ENCODE results near the gene ADCY3. TPM values are rescaled to one million over a fixed set of nuclear protein-coding genes. Genes with fewer than 3 reads are reported as not detected.
A peak's percentile ranks its signal among the peaks of the same experiment; 100 is the strongest.

Gene ADCY3
- total and polyA plus RNA-seq, 2 donors from 2014 or later: 21.1 to 44.6 TPM

- H3K27me3 ChIP-seq (ENCODE audit: control insufficient read depth, insufficient read depth, low read length): no peaks in the 10 kb centered on the region
- H3K27ac ChIP-seq (ENCODE audit: low read depth in 2 of 2, low read length in 2 of 2): no peak overlapping the region
- H3K36me3 ChIP-seq (ENCODE audit: control insufficient read depth in 2 of 3, insufficient read depth in 3 of 3, low read length in 3 of 3): no peaks in the 10 kb centered on the region
- DNase-seq (peak; percentile 36 to 56 (median 36)), FAIRE-seq (no peak)
- TF ChIP-seq CTCF (IDR thresholded peaks at IDR 0.05; ENCODE audit: borderline replicate concordance, extremely low read depth, insufficient read depth): no peak
- intact Hi-C loops (cut with DNase I): no loop called here
- no peak overlapping the region for H3K4me3 ChIP-seq (ENCODE audit: low read length in 3 of 3)
- no peaks in the 10 kb centered on the region for H3K9me3 ChIP-seq (ENCODE audit: control insufficient read depth in 2 of 3, insufficient read depth in 1 of 3, low read length in 3 of 3)
- H3K4me1 ChIP-seq (ENCODE audit: control insufficient read depth in 2 of 3, insufficient read depth in 2 of 3, low read depth in 1 of 3, low read length in 3 of 3): no peaks in the 10 kb centered on the region
- H3K9ac ChIP-seq (ENCODE audit: low read length in 3 of 3): no peak overlapping the region
Measured at GRCh38 chr2:24832931-24833701, 86.9 kb downstream of the ADCY3 start.

- no peak for FAIRE-seq
- H3K9ac ChIP-seq (ENCODE audit: low read length in 3 of 3): no peak overlapping the region
Measured at GRCh38 chr2:24832521-24832920, 87.5 kb downstream of the ADCY3 start.

GRCh38 chr2:24832073-24832461 is 88.0 kb downstream of the ADCY3 start:
- H3K36me3 ChIP-seq (ENCODE audit: control insufficient read depth in 2 of 3, insufficient read depth in 3 of 3, low read length in 3 of 3): no peaks in the 10 kb centered on the region
- H3K27ac ChIP-seq (ENCODE audit: low read depth in 2 of 2, low read length in 2 of 2): no peak overlapping the region
- no peaks in the 10 kb centered on the region for H3K9me3 ChIP-seq (ENCODE audit: control insufficient read depth in 2 of 3, insufficient read depth in 1 of 3, low read length in 3 of 3)
- H3K9ac ChIP-seq (ENCODE audit: low read length in 3 of 3): no peak overlapping the region
- no peak overlapping the region for H3K4me3 ChIP-seq (ENCODE audit: low read length in 3 of 3)
- H3K27me3 ChIP-seq (ENCODE audit: control insufficient read depth, insufficient read depth, low read length): no peaks in the 10 kb centered on the region
- intact Hi-C loops (cut with DNase I): no loop called here
- peaks cover 0 to 6% (median 5%) of the 10 kb centered on the region in 3 donors for H3K4me1 ChIP-seq (ENCODE audit: control insufficient read depth in 2 of 3, insufficient read depth in 2 of 3, low read depth in 1 of 3, low read length in 3 of 3)
- TF ChIP-seq CTCF (IDR thresholded peaks at IDR 0.05; ENCODE audit: borderline replicate concordance, extremely low read depth, insufficient read depth): no peak
- FAIRE-seq: no peak
- DNase-seq: peak in 4 of 5 donors; percentile 40 to 68 (median 49)

More at GRCh38 chr2:24832521-24832920, 87.5 kb downstream of the ADCY3 start:
- H3K27ac ChIP-seq (ENCODE audit: low read depth in 2 of 2, low read length in 2 of 2): no peak overlapping the region
- H3K4me3 ChIP-seq (ENCODE audit: low read length in 3 of 3): no peak overlapping the region
- DNase-seq: peak; percentile 30 to 51 (median 41)
- H3K4me1 ChIP-seq (ENCODE audit: control insufficient read depth in 2 of 3, insufficient read depth in 2 of 3, low read depth in 1 of 3, low read length in 3 of 3): peaks cover 0 to 3% (median 3%) of the 10 kb centered on the region in 3 donors
- intact Hi-C loops (cut with DNase I): no loop called here
- no peak for TF ChIP-seq CTCF (IDR thresholded peaks at IDR 0.05; ENCODE audit: borderline replicate concordance, extremely low read depth, insufficient read depth)
- no peaks in the 10 kb centered on the region for H3K27me3 ChIP-seq (ENCODE audit: control insufficient read depth, insufficient read depth, low read length)
- no peaks in the 10 kb centered on the region for H3K36me3 ChIP-seq (ENCODE audit: control insufficient read depth in 2 of 3, insufficient read depth in 3 of 3, low read length in 3 of 3)
- H3K9me3 ChIP-seq (ENCODE audit: control insufficient read depth in 2 of 3, insufficient read depth in 1 of 3, low read length in 3 of 3): no peaks in the 10 kb centered on the region
